GOT3 (cell line): ENCODE measurements around the gene UBE2G2.

Experiments used
- DNase-seq: peaks from one replicate; lab custom pipeline; 2025; ENCODE audit warnings: mixed read lengths; lab: John Stamatoyannopoulos, UW

Gene UBE2G2

GRCh38 chr21:44727757-44728156 lies 73.9 kb downstream of the UBE2G2 start:
- DNase-seq: no peak

- no peak for DNase-seq
Measured at GRCh38 chr21:44727321-44727720, 74.3 kb downstream of the UBE2G2 start.

- DNase-seq: no peak
Measured at GRCh38 chr21:44726826-44727225, 74.8 kb downstream of the UBE2G2 start.

GRCh38 chr21:44724926-44725325 lies 76.7 kb downstream of the UBE2G2 start:
- no peak for DNase-seq

GRCh38 chr21:44724196-44724595 lies 77.4 kb downstream of the UBE2G2 start:
- no peak for DNase-seq

- DNase-seq: no peak
Measured at GRCh38 chr21:44723177-44724131, 78.2 kb downstream of the UBE2G2 start.

GRCh38 chr21:44722731-44723130 lies 78.9 kb downstream of the UBE2G2 start:
- DNase-seq: no peak

GRCh38 chr21:44720170-44720569 lies 81.5 kb downstream of the UBE2G2 start:
- DNase-seq: no peak
